Lung microvascular endothelial cell (primary cell): Measurements from ENCODE around the gene GAL3ST2. TPM values are rescaled to one million over a fixed set of nuclear protein-coding genes. Genes with fewer than 3 reads are reported as not detected.
"Not testable (repeated sequence)": the region's sequence is repeated elsewhere in the genome, so short reads cannot be mapped to it uniquely, and the experiment has no call there.

Source experiments
- DNase-seq, 2 donors: peaks; one replicate each; pipeline versions ENCODE4 v3.0.0 to v3.0.0-alpha.2; 2010; ENCODE audit warnings: low read depth in 2 of 2
- total RNA-seq: library from RNA; depleted of rRNA; stranded (reverse); fragments of >200 nt; gene quantifications from 2 replicates; pipeline ENCODE4 v1.2.1, GENCODE V29; 2014

Gene GAL3ST2
- total RNA-seq, 1 donor from 2014 or later = not detected

- not testable (repeated sequence) for DNase-seq
Observed at GRCh38 chr2:241791385-241791784, 14.8 kb downstream of the GAL3ST2 start.

GRCh38 chr2:241793385-241793784 lies 16.8 kb downstream of the GAL3ST2 start:
- no peak for DNase-seq

DNA sequence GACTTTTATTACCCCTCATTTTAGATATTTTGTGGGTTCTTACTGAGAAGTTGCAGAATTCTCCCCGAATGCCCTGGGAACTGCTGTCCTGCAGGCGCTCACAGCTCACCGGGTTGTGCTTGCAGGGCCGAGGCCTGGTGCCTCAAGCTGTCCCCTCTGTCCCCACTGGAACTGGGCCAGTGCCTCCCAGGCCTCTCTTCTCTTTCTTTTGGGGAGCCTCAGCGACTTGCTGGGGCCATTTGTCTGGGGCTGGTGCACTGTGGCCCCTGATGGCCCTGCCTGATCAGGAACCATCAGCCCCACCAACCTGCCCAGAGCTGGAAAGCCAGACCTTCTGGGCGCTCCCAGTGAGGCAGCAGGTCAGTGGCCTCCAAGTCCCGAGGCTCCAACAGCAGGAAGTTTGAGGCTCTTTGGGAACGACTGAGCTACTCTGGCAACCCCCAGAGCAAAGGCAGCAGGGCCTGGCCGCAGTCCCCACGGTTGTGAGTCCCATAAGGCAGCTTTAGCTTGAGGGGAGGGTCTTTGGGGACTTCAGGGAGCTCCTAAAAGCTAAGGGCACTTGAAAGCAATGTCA lies 17.7 kb downstream of the GAL3ST2 start:
- no peak for DNase-seq

- DNase-seq = no peak
Observed at GRCh38 chr2:241795021-241795999, 18.7 kb downstream of the GAL3ST2 start.

- no peak for DNase-seq
Observed at GRCh38 chr2:241796209-241796608, 19.6 kb downstream of the GAL3ST2 start.

DNA sequence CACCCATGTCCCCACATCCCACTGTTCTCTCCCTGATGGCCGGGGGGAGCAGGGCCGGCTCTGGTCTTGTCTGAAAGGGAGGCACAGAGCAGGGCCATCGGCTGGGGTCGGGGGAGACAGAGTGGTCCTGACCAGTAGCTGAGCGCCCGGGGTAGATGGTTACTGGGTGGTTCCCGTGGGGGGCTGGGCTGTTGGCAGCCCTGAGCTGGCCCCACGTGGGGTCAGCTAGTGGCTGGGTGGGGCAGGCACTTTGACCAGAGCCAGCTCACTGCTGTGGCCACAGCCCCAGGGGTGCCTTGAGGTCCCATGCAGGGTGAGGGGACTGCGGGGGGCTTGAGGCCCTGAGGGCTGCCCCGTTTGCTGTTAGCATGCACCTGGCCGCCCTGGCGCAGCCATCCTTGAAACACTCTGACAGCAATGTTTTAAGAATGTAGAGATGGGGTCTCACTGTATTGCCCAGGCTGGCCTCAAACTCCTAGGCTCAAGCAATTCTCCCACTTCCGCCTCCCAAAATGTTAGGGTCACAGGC lies 20.1 kb downstream of the GAL3ST2 start:
- DNase-seq = no peak

DNA sequence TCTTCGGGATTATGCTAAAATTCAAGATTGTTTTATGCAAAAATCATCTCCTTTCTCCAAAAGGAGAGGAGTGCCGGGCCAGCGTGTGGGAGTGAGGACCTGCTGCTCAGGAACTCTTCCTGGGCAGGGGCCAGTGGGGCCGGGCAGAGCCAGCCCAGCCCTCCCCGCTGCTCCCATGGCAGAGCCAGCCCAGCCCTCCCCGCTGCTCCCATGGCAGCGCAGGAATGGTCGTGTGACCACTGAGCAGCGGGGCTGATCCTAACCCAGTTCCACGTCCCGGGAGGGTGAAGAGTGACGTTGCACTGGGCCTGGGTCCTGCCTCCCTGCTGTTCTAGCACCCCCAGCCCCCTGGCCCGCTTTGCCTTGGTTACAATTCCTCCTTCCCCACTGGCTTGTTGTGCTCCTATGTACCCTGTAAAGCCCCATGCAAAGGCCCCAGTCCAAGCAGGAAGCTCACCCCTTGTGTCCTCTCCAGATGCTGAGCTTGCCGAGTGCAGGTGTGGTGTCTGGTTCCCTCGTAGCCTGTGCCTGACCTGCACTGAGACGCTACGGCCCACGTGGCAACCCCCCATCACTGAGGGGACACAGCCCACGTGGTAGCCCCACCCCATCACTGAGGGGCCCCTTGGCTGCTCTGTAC lies 20.9 kb downstream of the GAL3ST2 start:
- DNase-seq = no peak

DNA sequence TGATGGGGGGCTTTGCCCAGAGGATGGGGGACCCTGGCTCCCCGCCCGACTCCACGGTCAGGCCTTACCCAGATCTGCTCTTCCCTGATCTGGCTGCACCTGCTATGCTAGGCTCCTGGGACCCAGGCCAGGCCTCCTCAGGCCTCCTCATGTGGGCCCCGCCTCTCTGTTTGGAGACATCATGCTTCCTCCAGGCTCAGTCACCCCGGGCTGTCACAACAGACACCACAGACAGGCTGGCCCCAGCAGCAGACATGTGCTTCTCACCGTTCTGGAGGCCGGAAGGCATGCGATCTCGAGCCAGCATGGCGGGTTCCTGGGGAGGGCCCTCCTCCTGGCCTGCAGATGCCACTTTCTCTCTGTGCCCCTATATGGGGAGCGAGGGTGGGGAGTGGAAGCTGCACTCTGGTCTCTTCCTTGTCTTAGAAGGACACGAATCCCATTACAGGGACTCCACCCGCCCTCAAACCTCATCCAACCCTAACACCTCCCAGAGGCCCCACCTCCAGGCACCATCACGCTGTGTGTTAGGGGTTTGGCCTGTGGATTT lies 21.5 kb downstream of the GAL3ST2 start:
- DNase-seq = no peak

DNA sequence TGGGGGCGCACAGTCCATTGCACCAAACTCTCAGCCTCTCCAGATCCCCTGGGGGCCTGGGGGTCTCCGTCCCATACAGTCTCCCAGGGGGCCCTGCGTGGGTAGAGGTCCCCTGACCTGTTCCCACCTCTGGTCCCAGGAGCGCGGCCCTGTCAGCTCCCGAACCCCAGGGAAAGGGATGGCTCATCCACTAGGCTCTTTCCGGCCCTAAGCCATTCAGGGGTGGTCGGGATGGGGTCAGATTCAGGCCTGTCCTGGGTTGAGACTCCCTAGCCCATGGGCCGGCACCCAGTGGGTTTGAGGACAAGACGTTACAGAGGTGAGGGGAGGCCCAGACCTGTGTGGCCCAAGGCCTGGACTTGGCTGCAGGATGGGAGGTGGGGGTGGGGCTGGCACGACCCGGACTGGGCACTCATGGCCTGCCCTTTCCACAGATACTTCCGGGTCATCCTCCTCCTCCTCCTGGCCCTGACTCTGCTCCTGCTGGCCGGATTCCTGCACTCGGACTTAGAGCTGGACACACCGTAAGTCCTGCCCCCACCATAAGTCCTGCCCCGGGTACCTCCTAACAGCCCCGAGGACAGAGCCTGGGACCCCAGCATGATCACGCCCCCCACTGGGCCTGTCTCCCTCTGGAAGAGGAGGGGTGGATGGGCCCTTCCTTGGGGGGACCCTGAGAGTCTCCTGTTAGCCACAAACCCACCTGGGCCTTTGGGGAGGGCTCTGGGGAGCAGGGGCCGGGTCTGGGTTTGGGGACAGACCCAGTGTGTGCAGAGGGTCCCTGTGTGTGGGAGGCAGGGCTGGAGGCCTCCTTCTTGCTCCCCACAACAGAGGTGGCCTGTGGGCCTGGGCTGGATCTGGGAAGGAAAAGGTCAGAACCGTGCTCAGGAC lies 22.3 kb downstream of the GAL3ST2 start:
- DNase-seq = no peak

DNA sequence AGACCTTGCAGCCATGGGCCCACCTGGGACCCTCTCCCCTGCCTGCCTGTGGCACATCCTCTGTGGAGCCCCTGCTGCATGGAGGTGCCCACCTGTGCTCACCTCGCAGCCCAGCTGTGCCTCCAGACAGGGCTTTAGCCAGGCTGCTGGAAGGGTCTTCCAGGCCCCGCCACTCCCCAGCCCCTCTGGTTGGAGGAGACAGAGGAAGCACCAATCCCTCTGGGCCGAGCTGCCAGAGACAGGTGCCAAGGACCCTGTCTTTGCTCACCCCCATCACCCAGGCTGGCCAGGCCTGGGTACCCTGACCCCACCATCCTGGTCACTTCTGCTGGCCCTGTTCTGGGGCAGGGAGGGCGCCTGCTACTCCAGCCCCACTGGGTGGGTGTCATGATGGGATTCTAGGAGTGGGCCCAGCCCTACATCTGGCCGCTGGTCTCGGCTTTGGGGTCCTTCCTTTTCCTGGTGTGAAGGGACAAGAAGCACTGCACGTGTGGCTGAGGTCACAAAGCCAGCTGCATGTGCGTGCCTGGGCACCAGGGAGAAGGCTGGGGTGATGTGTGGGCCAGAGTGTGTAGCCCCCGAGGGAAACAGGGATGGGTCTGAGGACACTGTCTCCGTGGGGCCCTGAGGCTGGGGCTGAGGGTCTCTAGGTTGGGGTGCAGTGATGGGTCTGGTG lies 23.0 kb downstream of the GAL3ST2 start:
- no peak for DNase-seq

DNA sequence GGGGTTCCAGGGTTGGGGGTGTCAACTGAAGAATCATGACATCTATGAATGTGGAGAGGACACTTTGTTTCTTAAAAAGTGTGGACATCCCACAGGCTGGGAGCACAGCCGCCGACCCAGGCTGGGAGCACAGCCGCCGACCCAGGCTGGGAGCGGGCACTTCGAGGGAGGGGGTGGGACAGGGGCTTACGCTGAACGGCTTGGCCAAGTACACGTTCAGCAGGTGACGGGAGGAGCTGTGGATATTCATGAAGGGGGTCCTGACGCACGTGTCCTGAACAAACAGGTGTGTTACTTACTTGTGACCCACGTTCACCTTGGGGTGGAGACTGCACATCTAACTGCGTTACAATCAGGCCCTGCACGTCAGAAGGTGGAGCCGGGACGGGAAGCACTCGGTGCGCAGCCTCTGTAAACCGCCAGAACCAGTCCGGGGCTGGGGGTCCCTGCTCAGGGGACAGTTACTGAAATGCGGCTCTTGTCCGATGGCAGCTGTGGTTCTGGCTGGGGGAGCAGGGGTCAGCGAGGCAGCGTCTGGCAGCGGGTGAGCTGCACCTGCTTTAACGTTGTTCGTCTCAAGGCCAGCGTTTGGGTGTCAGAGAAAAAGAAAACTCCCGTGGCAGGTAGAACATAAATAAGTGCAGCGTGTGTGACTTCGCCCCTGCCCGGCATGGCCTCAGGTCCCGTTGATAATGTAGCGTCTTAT lies 23.7 kb downstream of the GAL3ST2 start:
- not testable (repeated sequence) for DNase-seq

- DNase-seq = no peak
Observed at GRCh38 chr2:241801611-241802420, 25.2 kb downstream of the GAL3ST2 start.

GRCh38 chr2:241802421-241803318 lies 26.0 kb downstream of the GAL3ST2 start:
- DNase-seq = no peak

DNA sequence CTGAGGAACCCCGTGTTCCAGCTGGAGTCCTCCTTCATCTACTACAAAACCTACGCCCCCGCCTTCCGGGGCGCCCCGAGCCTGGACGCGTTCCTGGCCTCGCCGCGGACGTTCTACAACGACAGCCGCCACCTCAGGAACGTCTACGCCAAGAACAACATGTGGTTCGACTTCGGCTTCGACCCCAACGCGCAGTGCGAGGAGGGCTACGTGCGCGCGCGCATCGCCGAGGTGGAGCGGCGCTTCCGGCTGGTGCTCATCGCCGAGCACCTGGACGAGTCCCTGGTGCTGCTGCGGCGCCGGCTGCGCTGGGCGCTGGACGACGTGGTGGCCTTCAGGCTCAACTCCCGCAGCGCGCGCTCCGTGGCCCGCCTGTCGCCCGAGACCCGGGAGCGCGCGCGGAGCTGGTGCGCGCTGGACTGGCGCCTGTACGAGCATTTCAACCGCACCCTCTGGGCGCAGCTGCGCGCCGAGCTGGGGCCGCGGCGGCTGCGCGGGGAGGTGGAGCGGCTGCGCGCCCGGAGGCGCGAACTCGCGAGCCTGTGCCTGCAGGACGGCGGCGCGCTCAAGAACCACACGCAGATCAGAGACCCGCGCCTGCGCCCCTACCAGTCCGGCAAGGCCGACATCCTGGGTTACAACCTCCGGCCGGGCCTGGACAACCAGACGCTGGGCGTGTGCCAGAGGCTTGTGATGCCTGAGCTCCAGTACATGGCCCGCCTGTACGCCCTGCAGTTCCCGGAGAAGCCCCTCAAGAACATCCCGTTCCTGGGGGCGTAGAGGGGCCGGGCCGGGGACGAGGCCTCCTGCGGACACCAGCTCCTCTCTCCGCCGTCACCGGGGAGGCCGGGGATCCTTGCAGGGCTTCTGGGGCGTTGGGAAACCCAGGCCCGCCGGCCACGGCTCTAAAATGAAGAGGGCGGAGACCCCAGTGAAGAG lies 27.0 kb downstream of the GAL3ST2 start:
- peak; percentile 29 to 46 for DNase-seq

- no peak for DNase-seq
Observed at GRCh38 chr2:241804326-241805229, 28.0 kb downstream of the GAL3ST2 start.
